SJSA1 (cell line): ENCODE data around the gene SLC22A13. TPM values are rescaled to one million over a fixed set of nuclear protein-coding genes. Genes with fewer than 3 reads are reported as not detected.
A peak's percentile ranks its signal among the peaks of the same experiment; 100 is the strongest.
"Not testable (repeated sequence)": the region's sequence is repeated elsewhere in the genome, so short reads cannot be mapped to it uniquely, and the experiment has no call there.

Experiments used
- DNase-seq, 2 experiments: peaks; one replicate each; pipeline ENCODE4 v3.0.0-alpha.2; 2015 to 2020; ENCODE audit warnings: low spot score in 2 of 2, low read depth in 1 of 2
- H3K27ac ChIP-seq: fragments of 250-450 bp; sonication (Bioruptor Pico); 2 replicates; pipeline ENCODE4 v1.5.1; 2020; ENCODE audit warnings: mild to moderate bottlenecking, moderate library complexity
- H3K27me3 ChIP-seq: fragments of 250-450 bp; sonication (Bioruptor Pico); replicated peaks from 2 replicates; pipeline ENCODE4 v1.5.1; 2020; ENCODE audit warnings: mild to moderate bottlenecking, moderate library complexity
- H3K36me3 ChIP-seq: fragments of 250-450 bp; sonication (Bioruptor Pico); 2 replicates; pipeline ENCODE4 v1.5.1; 2020; ENCODE audit warnings: mild to moderate bottlenecking
- H3K4me1 ChIP-seq: fragments of 250-450 bp; sonication (Bioruptor Pico); replicated peaks from 2 replicates; pipeline ENCODE4 v1.6.1; 2021; ENCODE audit warnings: mild to moderate bottlenecking
- H3K4me3 ChIP-seq: fragments of 250-450 bp; sonication (Bioruptor Pico); 2 replicates; pipeline ENCODE4 v1.5.1; 2020; ENCODE audit warnings: mild to moderate bottlenecking
- H3K9me3 ChIP-seq: fragments of 250-450 bp; sonication (Bioruptor Pico); replicated peaks from 2 replicates; pipeline ENCODE4 v1.5.1; 2020; ENCODE audit warnings: mild to moderate bottlenecking
- total RNA-seq: library from RNA; depleted of rRNA; stranded (reverse); fragments of >200 nt; shearing (Covaris generic); gene quantifications from 2 replicates; pipeline ENCODE4 v1.2.3, GENCODE V29; 2014; rRNA removed

SLC22A13 gene, protein sequence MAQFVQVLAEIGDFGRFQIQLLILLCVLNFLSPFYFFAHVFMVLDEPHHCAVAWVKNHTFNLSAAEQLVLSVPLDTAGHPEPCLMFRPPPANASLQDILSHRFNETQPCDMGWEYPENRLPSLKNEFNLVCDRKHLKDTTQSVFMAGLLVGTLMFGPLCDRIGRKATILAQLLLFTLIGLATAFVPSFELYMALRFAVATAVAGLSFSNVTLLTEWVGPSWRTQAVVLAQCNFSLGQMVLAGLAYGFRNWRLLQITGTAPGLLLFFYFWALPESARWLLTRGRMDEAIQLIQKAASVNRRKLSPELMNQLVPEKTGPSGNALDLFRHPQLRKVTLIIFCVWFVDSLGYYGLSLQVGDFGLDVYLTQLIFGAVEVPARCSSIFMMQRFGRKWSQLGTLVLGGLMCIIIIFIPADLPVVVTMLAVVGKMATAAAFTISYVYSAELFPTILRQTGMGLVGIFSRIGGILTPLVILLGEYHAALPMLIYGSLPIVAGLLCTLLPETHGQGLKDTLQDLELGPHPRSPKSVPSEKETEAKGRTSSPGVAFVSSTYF
- not detected in 2 replicates for total RNA-seq

DNA sequence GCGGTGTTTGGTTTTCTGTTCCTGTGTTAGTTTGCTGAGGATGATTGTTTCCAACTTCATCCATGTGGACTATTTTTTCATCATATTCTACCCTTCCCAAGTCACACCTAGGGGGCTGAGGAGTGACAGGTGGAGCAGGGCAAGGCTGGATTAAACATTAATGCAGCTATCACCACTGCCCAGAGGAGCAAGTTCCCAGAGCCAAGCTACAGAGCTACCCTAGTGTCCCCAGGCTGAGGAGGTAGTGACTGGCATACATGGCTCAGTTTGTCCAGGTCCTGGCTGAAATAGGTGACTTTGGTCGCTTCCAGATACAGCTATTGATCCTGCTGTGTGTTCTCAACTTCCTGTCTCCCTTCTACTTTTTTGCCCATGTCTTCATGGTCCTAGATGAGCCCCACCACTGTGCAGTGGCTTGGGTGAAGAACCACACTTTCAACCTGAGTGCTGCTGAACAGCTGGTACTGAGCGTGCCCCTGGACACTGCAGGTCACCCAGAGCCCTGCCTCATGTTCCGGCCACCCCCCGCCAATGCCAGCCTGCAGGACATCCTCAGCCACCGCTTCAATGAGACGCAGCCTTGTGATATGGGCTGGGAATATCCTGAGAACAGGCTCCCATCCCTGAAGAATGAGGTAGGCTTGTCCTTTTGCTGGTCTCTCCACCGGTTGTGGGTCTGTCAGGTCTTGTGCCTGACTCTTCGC, at the start of gene SLC22A13:
Gene SLC22A13, plus strand, starts transcription at position 209 of the 704 bp plus-strand sequence. Its CDS starts 49 bp downstream, at position 258.
- Histone ChIP-seq H3K27ac (no peak within 1 kb of the TSS), H3K9me3 (no peaks in the 10 kb centered on the region), H3K4me1 (no peaks in the 10 kb centered on the region), H3K27me3 (no peaks in the 10 kb centered on the region), H3K4me3 (no peak within 1 kb of the TSS), H3K36me3 (no peaks in the 10 kb centered on the region)
- DNase-seq = no peak

DNA sequence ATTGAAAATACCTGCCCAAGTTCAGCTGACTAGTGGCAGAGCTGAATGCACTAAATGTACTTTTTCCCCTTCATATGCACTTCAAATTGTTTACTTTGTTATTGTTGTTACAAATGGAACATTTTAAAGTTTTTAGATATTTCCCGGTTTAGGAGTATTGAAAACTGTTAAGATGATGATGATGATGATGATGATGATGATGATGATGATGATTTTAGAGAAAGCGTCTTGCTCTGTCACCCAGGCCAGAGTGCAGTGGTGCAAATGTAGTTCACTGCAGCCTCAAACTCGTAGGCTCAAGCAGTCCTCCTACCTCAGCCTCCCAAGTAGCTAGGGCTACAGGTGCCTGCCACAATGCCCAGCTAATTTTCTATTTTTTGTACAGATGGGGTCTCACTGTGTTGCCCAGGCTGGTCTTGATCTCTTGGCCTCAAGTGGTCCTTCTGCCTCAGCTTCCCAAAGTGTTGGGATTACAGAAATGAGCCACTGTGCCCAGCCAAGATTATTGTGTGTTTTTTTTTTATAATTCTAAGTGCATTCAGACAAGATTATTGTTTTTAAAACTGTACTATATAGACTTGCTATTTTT, 45.9 kb upstream of the SLC22A13 start:
- DNase-seq = no peak
- no peaks in the 10 kb centered on the region for H3K9me3 ChIP-seq
- H3K4me3 ChIP-seq = no peak overlapping the region
- peaks cover 41% of the 10 kb centered on the region for H3K36me3 ChIP-seq
- H3K27me3 ChIP-seq = no peaks in the 10 kb centered on the region
- no peak overlapping the region for H3K27ac ChIP-seq
- peaks cover 8% of the 10 kb centered on the region for H3K4me1 ChIP-seq

DNA sequence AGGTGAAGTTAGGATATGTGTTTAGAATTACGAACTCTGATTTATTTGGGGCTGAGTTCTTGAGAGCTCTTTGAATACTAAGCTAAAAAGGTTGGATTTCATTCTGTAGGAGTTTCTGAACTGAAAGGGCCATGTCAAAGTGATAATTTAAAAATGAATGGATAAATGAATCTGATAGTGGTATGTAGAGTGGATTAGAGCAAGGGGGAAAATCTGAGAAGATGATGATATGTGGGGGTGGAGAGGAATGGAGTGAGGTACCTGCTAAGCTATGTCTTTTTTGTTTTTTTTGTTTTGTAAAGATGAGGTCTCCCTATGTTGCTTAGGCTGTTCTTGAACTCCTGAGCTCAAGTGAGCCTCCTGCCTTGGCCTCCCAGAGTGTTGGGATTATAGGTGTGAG, 44.6 kb upstream of the SLC22A13 start:
- H3K4me3 ChIP-seq = no peak overlapping the region
- no peaks in the 10 kb centered on the region for H3K9me3 ChIP-seq
- no peak for DNase-seq
- no peak overlapping the region for H3K27ac ChIP-seq
- H3K4me1 ChIP-seq = peaks cover 8% of the 10 kb centered on the region
- peaks cover 50% of the 10 kb centered on the region for H3K36me3 ChIP-seq
- H3K27me3 ChIP-seq = no peaks in the 10 kb centered on the region

DNA sequence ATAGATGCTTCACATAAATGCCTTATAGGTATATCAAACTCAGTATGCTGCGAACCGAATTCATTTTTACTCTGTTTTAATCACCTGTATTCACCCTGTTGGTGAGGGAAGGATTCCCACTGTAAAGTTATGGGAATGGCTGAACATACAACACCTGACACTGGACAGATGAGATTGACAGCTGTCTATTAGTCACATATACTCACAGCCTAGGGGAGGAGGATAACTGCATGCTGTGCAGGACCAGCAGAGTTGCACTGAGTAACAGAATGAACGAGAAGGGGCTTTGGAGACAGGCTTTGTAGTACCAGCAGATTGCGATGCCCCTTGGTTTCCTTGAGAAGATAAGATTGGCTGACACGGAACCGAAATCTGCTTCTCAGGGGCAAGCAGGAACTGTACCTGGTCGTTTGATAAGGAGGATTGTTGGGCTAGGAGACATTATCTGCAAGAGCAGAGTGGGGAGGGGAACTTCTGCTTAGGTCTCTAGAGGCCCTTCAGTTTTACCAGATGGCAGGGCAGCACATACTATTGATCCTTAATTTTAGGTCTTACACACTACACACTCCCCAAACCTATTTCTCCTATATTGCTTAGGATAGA, 43.5 kb upstream of the SLC22A13 start:
- peaks cover 12% of the 10 kb centered on the region for H3K4me1 ChIP-seq
- no peak overlapping the region for H3K27ac ChIP-seq
- H3K36me3 ChIP-seq = peaks cover 50% of the 10 kb centered on the region
- no peaks in the 10 kb centered on the region for H3K9me3 ChIP-seq
- no peak for DNase-seq
- no peak overlapping the region for H3K4me3 ChIP-seq
- no peaks in the 10 kb centered on the region for H3K27me3 ChIP-seq

DNA sequence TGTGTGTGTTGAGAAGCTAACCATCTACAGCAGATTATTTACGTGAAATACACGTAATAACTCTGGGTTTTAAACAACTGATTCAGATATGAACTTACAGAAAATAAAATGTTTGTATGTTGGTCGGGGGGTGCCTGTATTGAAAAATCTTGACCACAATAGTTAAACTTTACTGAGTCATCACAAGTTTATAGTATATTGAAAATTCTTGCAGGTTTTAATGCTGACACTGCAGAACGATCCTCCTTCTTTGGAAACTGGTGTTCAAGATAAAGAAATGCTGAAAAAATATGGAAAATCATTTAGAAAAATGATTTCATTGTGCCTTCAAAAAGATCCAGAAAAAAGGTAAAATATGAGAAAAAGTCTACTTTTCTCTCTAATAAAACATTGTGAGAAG, 41.3 kb upstream of the SLC22A13 start:
- Histone ChIP-seq H3K4me1 (peaks cover 13% of the 10 kb centered on the region; the same call in 1 of the 2 replicates), H3K27ac (no peak overlapping the region), H3K4me3 (no peak overlapping the region), H3K9me3 (no peaks in the 10 kb centered on the region), H3K36me3 (peaks cover 55% of the 10 kb centered on the region), H3K27me3 (no peaks in the 10 kb centered on the region)
- no peak for DNase-seq

DNA sequence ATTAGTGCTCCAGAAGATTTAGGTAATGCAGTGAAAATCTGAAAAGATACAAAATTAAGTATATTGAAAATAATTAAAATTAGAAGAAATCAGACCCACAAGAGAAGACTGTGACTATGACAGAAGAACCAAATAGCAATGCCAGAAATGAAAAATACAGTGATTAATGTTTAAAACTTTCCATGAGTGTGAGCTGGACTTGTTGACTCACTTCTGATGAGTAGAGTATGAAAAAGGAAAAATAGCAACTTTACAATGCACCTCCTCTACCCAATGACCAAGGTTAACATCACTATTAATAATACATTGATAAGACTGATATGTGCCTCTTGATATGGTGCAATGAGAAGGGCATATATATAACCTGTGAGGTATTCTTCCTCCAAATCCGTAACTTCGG, 39.3 kb upstream of the SLC22A13 start:
- Histone ChIP-seq H3K36me3 (peaks cover 70% of the 10 kb centered on the region), H3K4me1 (peaks cover 13% of the 10 kb centered on the region; the same call in 1 of the 2 replicates), H3K9me3 (no peaks in the 10 kb centered on the region), H3K27me3 (no peaks in the 10 kb centered on the region), H3K27ac (no peak overlapping the region), H3K4me3 (no peak overlapping the region)
- DNase-seq = no peak

DNA sequence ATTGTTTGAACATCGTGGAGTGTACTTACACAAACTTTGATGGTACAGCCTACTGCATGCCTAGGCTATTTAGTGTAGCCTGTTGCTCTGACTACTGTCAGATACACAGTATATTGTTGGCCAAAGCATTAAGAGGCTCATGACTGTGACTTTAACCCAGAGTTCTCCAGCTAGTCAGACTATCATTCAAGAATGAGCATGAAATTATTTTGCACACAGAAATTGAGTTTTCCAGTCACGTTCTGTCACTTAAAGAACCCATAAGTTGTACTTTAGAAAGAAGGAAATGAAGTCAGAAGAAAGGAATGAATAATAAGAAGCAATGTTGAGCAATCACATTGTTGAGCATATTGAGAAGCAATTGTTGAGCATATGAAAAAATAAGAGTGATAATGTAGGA, 37.6 kb upstream of the SLC22A13 start:
- Histone ChIP-seq H3K4me1 (peaks cover 13% of the 10 kb centered on the region; the same call in 1 of the 2 replicates), H3K36me3 (peaks cover 76% of the 10 kb centered on the region), H3K9me3 (no peaks in the 10 kb centered on the region), H3K27ac (no peak overlapping the region; the same call in 1 of the 2 replicates), H3K4me3 (no peak overlapping the region), H3K27me3 (no peaks in the 10 kb centered on the region)
- DNase-seq = peak in 1 of 2 experiments; percentile 13

DNA sequence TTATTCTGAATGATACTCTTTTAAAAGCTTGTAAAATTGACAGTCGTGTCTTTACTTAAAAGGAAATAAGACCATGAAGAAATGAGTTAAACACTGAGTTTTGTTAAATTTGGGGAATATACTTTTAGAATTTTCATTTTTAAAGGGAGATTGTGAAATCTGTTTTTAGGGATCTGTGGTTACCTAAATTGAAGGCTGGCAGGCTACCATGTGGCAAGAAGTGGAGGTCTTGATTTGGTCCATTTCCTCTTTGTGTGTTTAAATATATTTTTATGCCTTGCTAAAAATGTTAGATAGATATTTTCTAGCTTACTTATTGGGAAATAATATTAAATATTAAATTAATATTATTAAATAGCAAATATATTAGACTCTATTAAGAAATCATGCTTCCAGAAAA, 36.6 kb upstream of the SLC22A13 start:
- Histone ChIP-seq H3K4me3 (no peak overlapping the region), H3K36me3 (peaks cover 82% of the 10 kb centered on the region), H3K9me3 (no peaks in the 10 kb centered on the region), H3K27ac (no peak overlapping the region), H3K4me1 (peaks cover 13% of the 10 kb centered on the region; the same call in 1 of the 2 replicates), H3K27me3 (no peaks in the 10 kb centered on the region)
- no peak for DNase-seq

DNA sequence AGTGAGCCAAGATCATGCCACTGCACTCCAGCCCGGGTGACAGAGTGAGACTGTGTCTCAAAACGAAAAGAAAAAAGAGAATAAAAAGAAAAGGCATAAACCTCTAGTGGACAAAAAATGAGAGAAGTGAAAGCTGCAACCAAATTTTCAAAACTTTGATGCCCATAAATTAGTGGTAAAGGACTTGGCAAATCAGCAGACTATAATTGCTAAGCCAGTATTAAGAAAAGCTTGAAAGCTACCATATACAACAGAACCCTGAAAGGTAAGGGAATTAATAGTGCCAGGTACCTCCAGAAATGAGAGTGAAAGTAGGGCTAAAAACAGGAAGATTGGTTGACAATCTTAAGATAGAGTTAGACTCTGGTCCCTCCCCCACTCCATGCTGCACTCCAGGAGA, 32.9 kb upstream of the SLC22A13 start:
- no peak for DNase-seq
- Histone ChIP-seq H3K36me3 (peaks cover 84% of the 10 kb centered on the region), H3K9me3 (no peaks in the 10 kb centered on the region), H3K27me3 (no peaks in the 10 kb centered on the region), H3K4me3 (no peak overlapping the region), H3K4me1 (peaks cover 5% of the 10 kb centered on the region; the same call in 1 of the 2 replicates), H3K27ac (no peak overlapping the region)

DNA sequence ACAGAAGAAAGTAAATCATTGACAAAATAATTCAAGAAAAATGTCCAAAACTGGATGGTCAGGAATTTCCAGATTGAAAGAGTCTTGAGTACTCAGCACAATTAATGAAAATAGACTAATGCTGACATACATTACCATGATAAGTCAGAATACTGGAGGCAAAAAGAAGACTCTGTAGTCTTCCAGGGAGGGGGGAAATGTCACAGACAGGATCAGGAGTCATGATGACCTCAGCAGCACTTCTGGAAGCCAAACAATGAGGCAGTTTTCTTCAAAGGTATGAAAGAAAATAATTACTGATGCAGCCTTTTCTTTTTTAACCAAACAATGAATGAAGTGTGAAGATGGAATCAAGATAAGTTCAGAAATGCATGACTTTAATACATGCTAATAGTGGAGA, 30.1 kb upstream of the SLC22A13 start:
- H3K4me3 ChIP-seq = no peak overlapping the region
- H3K36me3 ChIP-seq = peaks cover 79% of the 10 kb centered on the region
- H3K4me1 ChIP-seq = no peaks in the 10 kb centered on the region
- DNase-seq = no peak
- H3K27me3 ChIP-seq = no peaks in the 10 kb centered on the region
- no peaks in the 10 kb centered on the region for H3K9me3 ChIP-seq
- H3K27ac ChIP-seq = no peak overlapping the region

DNA sequence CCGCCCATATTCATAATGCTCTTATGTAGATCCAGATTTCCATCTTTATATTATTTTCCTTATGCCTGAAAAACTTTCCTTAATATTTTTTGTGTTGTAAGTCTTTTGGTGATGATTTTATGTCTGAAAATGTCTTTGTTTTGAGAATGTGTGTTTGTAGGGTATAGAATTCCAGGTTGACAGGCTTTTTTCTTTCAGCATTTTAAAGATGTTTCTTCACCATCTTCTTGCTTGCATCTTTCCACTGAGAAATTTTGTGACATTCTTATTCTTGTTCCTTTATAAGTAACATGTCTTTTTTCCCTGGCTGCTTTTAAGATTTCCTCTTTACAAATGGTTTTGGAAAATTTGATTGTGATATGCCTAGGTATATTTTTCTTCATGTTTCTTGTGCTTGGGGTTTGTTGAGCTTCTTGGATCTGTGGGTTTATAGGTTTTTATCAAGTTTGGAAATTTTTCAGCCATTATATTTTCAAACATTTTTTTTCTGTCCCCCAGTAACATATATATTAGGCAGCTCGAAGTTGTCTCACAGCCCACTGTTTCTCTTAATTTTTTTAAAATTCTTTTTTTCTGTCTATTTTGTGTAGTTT, 27.1 kb upstream of the SLC22A13 start:
- peaks cover 69% of the 10 kb centered on the region for H3K36me3 ChIP-seq
- no peaks in the 10 kb centered on the region for H3K4me1 ChIP-seq
- H3K9me3 ChIP-seq = no peaks in the 10 kb centered on the region
- H3K27ac ChIP-seq = no peak overlapping the region
- DNase-seq = no peak
- H3K27me3 ChIP-seq = no peaks in the 10 kb centered on the region; the same call in 1 of the 2 replicates
- no peak overlapping the region for H3K4me3 ChIP-seq

DNA sequence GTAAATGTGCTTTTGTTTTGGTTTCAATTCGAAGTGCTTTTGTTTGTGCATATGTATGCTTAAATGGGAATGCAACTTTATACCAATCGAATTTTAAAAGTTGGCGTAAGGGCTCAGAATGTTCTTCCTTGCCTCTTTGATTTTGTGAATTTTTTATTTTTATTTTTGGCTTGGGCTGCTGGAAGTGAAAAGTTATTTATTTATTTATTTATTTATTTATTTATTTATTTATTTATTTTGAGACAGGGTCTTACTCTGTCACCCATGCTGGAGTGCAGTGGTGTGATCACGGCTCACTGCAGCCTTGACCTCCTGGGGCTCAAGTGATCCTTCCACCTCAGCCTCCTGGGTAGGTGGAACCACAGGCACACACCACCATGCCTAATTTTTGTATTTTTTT, 22.8 kb upstream of the SLC22A13 start:
- H3K27me3 ChIP-seq, H3K9me3 ChIP-seq, H3K4me1 ChIP-seq, H3K4me3 ChIP-seq, H3K27ac ChIP-seq, DNase-seq: not testable (repeated sequence)
- H3K36me3 ChIP-seq = peaks cover 58% of the 10 kb centered on the region

DNA sequence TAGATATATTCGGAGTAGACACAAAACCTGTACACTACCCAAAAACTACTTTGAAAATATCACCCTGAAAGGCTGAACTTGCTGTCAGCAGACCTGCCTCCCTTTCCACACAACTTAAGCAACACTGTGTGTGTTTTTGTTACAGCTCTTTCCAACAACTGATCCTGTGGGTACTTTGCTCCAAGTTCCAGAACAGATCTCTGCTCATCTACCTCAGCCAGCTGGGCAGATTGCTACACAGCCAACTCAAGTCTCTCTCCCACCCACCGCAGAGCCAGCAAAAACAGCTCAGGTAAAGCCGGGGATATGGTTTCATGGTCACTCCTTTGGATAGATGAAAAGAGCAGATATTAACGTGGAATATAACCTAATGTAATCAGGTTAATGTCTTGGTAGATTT, 19.7 kb upstream of the SLC22A13 start:
- no peak overlapping the region for H3K27ac ChIP-seq
- H3K36me3 ChIP-seq = peaks cover 73% of the 10 kb centered on the region
- H3K9me3 ChIP-seq = no peaks in the 10 kb centered on the region
- H3K27me3 ChIP-seq = no peaks in the 10 kb centered on the region; the same call in 1 of the 2 replicates
- no peak overlapping the region for H3K4me3 ChIP-seq
- DNase-seq = no peak
- peaks cover 7% of the 10 kb centered on the region for H3K4me1 ChIP-seq
